PFSK-1 (cell line): ENCODE measurements around the gene NFAM1. TPM values are rescaled to one million over a fixed set of nuclear protein-coding genes. Genes with fewer than 3 reads are reported as not detected.

ENCODE experiments used
- FOXP2 ChIP-seq: optimal IDR thresholded peaks from 2 replicates; pipeline ENCODE3; 2011; ENCODE audit warnings: borderline replicate concordance, control low read depth, inconsistent platforms; ENCODE audit not compliant: insufficient read depth; ENCODE audit errors: extremely low read length, extremely low read depth
- POLR2AphosphoS5 ChIP-seq: IDR thresholded peaks from 2 replicates; pipeline ENCODE4 v1.6.1; 2012; ENCODE audit warnings: low read depth, mild to moderate bottlenecking, control low read depth, low read length, moderate library complexity
- REST ChIP-seq, 2 experiments: IDR thresholded peaks; 2 replicates each; pipeline versions ENCODE4 v1.6.1 to v1.8.0; 2011 to 2012; ENCODE audit warnings: low read depth in 2 of 2, low read length in 2 of 2, control low read depth in 1 of 2, inconsistent platforms in 1 of 2, mild to moderate bottlenecking in 1 of 2, moderate library complexity in 1 of 2; ENCODE audit not compliant: insufficient read depth in 1 of 2
- SIN3A ChIP-seq: IDR thresholded peaks from 2 replicates; pipeline ENCODE4 v1.6.1; 2012; ENCODE audit warnings: mild to moderate bottlenecking, low read length, moderate library complexity, borderline replicate concordance; ENCODE audit not compliant: insufficient read depth
- TAF1 ChIP-seq: IDR thresholded peaks from 2 replicates; pipeline ENCODE4 v1.6.1; 2012; ENCODE audit warnings: low read length, control low read depth, borderline replicate concordance; ENCODE audit not compliant: insufficient read depth
- polyA plus RNA-seq: library from polyadenylated mRNA; unstranded; fragments of >200 nt; gene quantifications from one replicate; pipeline ENCODE4 v1.2.1, GENCODE V29; 2012; ENCODE audit warnings: low read depth, missing spikeins; ENCODE audit not compliant: insufficient read length

NFAM1 gene
- 0.11 TPM for polyA plus RNA-seq

- no peak for TF ChIP-seq POLR2AphosphoS5
- no peak for TF ChIP-seq REST (IDR thresholded peaks at IDR 0.05; ENCODE audit: insufficient read depth in 1 of 2, low read depth in 2 of 2, low read length in 2 of 2)
- TF ChIP-seq FOXP2 = no peak
- TF ChIP-seq TAF1 = no peak
- TF ChIP-seq SIN3A = no peak
These were observed at the start of gene NFAM1 for GRCh38 chr22:42432020-42432596. TSS of gene NFAM1 (minus strand) at chr22:42432403. CDS start at chr22:42432357, 46 bp downstream.

DNA sequence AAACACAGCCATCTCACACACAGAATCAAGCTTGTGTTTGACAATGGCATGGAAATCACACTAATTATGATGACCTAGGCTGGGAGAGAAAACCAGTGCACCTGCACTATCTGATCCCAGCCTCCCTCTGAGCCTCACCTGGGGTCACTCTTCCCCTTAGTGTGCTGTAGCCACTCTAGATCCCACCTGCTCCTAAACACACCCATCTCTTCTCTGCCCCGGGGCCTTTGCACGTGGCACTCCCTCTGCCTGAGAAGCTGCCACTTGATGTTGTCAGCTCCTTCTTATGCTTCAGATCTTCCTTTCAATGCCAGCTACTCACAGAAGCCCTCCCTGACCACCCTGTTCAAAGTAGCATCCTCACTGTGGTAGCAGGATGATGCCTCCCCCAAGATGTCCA, 42.9 kb upstream of the NFAM1 start:
- TF ChIP-seq REST (IDR thresholded peaks at IDR 0.05; ENCODE audit: insufficient read depth in 1 of 2, low read depth in 2 of 2, low read length in 2 of 2) = no peak
- no peak for TF ChIP-seq FOXP2
- TF ChIP-seq POLR2AphosphoS5 = no peak
- no peak for TF ChIP-seq SIN3A
- TF ChIP-seq TAF1 = no peak

DNA sequence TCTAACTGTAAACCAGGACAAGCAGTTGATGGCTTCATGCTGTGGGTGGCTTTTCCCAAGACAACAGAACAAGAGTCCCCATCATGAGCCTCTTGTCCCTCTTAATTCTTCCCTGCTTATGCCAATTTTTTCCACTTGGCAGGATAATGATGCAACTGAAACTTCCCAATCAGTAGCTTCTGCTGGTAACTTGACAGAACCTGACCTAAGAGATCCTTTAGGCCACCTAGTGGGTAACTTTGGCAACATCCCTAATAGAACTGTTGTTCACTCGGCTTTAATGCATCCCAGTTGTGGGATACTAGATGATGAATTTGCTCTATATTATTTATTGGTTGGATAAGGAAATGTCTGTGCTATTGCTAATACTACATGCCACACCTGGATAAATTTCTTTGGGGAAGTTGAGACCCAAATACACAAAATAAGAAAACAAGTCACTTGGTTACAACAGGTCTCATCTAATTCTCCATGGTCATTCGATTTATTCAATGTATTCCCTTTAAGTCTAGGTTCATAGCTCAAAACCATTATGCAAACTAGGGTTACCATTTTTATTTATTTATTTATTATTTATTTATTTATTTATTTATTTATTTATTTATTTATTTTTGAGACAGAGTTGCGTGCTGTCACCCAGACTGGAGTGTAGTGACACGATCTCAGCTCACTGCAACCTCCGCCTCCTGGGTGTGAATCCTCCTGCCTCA, 41.4 kb upstream of the NFAM1 start:
- TF ChIP-seq FOXP2 (no peak), SIN3A (no peak), REST (IDR thresholded peaks at IDR 0.05; ENCODE audit: insufficient read depth in 1 of 2, low read depth in 2 of 2, low read length in 2 of 2) (no peak), POLR2AphosphoS5 (no peak), TAF1 (no peak)

GRCh38 chr22:42472671-42473070, 40.5 kb upstream of the NFAM1 start:
- TF ChIP-seq SIN3A (no peak), POLR2AphosphoS5 (no peak), FOXP2 (no peak), REST (IDR thresholded peaks at IDR 0.05; ENCODE audit: insufficient read depth in 1 of 2, low read depth in 2 of 2, low read length in 2 of 2) (no peak), TAF1 (no peak)
